GM21576 (cell line): ENCODE results near the gene ACSL3.

Experiments used
- ATAC-seq: cut with Tn5 transposase; IDR thresholded peaks from one replicate; pipeline ENCODE4 v1.9.1; 2021; ENCODE audit warnings: mild to moderate bottlenecking, moderate library complexity; ENCODE audit not compliant: unreplicated experiment

ACSL3 gene

GRCh38 chr2:222878877-222879603 lies 18.2 kb downstream of the ACSL3 start:
- no peak for ATAC-seq

DNA sequence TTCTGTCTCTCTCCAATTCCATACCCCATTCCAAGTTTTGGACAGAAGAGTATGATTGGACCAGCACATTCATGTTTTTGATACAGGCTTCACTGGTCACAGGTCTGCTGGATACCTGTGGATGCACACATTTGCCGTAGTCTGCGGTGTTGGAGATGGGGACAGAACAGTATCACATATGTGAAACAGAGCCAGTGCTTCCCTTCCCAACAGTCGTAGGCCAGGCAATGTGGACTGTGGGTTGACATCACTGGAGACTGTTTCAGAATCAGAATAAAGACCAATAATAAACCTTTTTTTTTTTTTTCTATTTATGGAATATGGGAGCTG lies 18.7 kb downstream of the ACSL3 start:
- ATAC-seq, result no peak

DNA sequence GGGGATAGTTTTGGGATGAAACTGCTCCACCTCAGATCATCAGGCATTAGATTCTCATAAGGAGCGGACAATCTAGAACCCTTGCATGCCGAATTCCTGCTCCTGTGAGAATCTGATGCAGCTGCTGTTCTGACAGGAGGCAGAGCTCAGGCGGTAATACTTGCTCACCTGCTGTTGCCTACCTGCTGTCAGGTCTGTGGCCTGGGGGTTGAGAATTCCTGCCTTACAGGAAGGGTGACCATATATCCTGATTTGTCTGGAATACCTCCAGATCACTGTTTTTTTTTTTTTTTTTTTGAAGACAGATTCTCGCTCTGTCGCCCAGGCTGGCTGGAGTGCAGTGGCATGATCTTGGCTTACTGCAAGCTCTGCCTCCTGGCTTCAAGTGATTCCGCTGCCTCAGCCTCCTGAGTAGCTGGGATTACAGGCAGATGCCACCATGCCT lies 21.7 kb downstream of the ACSL3 start:
- no peak for ATAC-seq

GRCh38 chr2:222883420-222883819 lies 22.6 kb downstream of the ACSL3 start:
- no peak for ATAC-seq

- no peak for ATAC-seq
Measured at GRCh38 chr2:222884114-222884771, 23.4 kb downstream of the ACSL3 start.

DNA sequence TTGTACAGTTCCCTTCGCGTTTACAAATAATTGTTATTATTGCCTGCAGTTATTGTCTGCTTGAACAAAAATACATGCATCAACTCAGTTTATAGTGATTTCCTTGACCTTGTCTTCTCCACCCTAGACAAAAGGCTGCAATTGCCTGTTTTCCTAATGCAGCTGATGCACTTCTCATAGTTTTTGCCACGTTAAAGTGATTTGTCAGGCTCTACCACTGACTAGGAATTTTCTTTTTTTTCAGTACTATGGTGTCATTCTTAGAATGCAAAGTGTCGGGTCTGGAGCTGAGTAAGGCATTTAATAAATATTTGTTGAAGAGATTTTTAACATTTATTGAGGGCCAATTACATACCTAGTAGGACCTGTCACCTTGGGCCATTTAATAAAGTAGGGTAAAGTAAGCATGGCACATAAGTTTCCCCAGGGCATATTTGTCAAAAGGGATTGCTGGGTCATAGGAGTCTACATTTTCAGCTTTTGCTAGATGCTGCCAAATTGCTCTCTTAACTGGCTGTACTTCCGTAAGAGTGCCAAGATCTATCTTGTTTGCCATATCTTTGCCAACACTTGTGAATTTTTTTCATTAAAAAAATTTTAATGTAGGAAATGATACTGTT lies 24.1 kb downstream of the ACSL3 start:
- no peak for ATAC-seq

DNA sequence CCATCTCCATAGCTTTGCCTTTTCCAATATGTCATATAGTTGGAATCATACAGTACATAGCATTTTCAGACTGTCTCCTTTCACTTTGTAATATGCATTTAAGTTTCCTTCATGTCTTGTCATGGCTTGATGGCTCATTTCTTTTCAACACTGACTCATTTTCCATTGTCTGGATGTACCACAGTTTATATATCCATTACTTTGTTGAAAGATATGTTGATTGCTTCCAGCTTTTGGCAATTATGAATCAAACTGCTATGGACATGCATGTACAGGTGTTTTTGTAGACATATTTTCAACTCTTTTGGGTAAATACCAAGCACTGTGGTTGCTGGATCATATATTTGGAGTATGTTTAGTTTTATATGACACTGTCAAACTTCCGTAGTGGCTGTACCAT lies 26.3 kb downstream of the ACSL3 start:
- ATAC-seq, result no peak

DNA sequence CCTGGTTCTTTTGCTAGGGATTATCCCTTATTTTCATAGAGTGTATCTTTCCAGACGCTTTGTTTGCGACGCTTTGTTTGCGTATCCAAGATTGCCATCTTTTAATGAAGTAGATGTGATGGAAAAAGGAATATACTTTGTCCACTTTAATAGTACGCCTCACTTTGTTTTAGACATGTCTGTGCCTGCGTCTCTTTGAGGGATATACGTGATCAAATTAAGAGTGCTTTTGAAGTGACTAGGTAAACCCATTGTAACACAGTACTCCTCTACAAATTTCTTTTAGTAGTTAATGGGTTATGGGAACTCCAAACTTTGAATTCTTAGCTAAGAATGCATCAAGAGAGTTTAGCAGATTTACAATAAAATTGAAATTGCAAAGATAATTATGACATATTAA lies 27.9 kb downstream of the ACSL3 start:
- ATAC-seq, result no peak

DNA sequence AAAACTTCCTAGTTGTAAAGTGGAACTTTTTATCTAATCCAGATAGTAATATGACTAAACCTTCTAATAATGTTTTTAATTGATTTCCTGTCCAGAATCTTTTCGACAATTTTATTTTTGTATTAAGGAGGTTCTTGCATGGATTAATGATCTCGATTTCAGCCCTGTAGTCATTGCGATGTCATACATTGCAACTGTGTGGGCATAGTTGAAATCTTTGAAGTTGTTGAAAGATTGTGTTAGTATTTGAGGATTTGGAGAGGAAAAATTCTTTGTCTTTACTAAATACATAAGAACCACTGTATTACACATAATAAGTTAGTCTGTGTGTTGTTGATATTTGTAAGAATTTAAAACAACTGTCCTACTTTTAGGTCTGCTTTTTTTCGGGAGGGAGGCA lies 31.1 kb downstream of the ACSL3 start:
- no peak for ATAC-seq

DNA sequence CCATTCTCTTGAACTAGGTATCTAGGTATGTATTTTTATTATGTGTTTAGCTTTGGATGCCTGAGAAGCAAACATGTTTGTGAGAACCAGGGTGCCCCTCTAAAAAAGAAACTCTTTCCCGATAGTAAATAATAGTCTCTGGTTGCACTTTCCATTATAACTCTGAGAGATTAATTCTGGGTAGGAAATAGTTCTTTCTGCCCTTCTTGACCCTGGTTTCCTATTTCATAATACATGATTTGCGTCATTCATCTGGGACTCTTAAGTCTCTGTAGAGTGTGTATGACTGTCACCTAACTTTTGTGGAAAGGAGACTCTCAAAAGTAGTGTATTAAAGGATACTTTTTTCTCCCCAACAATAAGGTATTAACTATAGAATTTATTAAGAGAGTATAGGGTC lies 31.5 kb downstream of the ACSL3 start:
- ATAC-seq, result no peak

DNA sequence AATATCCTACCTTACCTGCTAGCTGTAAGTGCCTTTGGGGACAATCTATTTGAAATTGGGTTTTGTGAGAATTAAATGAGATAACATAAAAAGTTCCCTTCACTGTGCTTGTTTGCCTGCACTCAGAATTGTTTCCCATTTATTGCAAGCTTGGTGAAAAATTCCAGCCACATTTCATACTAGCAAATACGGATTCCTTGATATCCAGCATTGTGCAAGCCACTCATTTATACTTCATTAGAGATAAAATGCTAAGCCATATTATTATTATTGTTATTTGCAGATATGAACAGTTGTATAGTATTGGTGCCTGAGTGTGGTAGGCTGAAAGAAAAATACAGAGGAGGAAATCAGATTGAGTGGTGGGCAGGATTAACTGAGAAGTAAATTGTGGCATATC lies 31.9 kb downstream of the ACSL3 start:
- no peak for ATAC-seq

DNA sequence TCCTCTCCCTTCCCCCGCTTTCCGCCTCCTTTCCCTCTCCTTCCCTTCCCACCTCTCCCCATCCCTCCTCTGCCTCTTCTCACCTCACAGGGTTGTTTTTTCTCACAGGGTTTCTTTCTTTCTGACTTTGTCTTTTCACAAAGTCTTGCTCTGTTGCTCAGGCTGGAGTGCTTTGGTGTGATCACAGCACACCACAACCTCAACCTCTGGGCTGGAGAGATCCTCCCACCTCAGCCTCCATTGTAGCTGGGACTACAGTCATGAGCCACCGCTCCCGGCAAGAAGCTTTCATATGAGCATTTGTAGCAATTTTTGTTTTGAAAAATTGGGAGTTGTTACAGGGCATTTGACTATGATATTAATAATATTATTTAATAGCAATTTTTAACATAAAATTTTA lies 32.9 kb downstream of the ACSL3 start:
- ATAC-seq, result no peak

DNA sequence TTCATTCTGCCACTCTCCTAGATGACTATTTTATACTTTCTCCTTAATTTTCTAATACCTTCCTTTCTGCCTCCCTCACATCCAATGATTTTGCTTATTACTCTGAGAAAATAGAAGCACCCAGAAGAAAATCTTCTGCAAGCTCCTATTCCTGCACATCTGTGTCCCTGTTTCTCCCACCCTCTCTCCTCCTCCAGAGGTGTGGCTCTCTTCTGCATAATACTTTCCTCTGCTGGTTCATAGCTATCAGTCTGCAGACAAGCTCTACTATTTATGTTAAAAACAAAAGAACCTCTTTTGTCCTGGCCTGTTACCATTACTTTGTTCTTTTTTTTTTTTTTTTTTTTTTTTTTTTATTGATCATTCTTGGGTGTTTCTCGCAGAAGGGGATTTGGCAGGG lies 34.3 kb downstream of the ACSL3 start:
- no peak for ATAC-seq

DNA sequence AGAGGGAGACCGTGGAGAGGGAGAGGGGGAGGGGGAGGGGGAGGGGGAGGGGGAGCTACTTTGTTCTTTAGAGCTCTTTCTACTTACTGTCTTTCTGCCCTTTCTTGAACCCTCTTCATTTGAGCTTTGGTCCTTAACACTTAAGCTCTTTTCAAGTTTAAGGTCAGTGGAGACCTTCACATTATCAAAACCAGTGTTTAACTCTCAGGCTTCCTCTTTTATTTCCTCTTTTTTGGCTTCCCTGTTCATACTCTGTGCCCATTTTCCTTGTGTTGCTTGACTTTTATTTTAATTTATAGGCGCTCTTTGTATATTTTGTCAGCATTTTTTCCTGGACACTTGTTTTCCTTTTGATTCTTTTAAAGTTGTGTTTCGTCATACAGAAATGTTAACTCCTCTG lies 37.1 kb downstream of the ACSL3 start:
- no peak for ATAC-seq

DNA sequence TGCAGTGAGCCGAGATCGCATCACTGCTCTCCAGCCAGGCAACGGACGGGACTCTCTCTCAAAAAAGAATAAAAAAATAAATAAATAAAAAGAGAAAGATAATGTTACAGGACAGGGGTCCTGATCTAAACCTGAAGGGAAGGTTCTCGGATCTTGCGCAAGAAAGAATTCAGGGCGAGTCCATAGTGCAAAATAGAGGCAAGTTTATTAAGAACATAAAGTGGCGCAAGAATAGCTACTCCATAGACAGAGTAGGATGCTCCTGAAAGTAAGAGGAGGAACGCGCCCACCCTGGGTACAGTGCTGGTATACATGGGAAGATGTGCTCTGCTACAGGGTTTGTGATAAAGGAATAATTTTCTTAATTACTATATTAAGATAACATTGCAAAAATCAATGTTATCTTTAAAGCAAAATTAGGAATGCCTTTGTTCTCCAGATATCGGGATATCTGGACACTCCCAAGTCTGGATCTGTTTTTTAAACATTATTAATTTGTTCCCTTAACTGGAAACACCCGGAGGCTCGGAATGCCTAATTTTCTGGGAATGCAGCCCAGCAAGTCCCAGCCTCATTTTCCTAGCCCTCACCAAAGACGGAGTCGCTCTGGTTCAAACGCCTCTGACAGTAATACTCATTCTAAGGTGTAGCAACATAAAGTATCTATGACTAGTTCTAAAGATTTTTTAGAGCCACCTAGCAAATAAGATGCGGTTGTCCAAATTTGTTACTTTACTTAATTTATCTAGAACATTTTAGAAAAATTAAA lies 38.8 kb downstream of the ACSL3 start:
- ATAC-seq, result no peak

GRCh38 chr2:222900354-222900753 lies 39.5 kb downstream of the ACSL3 start:
- no peak for ATAC-seq

DNA sequence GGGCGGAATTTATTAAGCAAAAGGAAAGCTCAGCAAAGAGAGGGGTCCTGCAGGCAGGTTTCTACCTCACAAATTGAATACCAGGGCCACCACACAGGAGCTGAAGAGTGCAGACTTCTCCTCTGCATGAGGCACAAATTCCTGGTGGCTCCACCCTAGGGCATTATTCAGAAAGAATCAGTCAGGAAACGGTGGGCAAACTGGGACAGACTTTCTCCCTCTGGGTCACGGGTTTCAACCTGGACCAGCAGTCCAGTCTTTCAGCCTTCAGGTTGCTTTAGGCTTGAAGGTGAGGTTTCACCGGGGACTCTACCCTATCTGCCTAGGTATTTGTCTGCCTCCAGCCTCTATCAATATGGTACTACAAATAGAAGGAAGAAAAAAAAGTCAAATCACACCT lies 41.8 kb downstream of the ACSL3 start:
- ATAC-seq, result no peak

DNA sequence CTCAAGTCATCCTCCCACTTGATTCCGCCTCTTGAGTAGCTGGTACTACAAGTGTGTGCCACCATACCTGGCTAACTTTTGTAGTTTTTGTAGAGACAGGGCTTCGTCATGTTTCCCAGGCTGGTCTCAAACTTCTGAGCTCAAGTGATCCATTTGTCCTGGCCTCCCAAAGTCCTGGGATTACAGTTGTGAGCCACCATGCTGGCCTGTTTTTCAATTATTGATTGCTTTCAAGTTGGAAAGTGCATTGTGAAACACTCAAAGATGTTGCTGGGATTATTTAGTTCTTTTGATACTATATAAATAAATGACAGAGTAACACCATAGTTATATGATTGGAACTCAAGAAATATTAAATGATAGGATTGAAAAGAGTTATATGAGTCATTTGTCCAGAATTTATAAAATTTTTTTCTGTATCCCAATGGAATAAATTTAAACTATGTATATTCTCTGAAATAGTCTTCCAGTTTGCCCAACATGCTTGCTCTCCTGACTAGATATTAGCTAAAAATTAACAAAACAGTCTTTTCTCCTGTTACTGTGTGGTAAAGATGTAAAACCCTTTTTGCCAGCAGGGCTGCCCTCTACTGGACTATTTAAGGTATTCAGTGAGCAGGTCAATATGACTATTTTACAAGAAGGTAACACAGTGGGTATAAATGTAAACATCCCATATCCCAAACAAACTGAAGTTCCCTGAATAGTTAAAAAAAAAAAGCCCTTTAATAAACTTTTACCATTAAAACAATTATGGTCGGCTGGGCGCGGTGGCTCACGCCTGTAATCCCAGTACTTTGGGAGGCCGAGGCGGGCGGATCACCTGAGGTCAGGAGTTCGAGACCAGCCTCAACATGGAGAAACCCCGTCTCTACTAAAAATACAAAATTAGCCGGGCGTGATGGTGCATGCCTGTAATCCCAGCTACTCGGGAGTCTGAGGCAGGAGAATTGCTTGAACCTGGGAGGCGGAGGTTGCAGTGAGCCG lies 42.7 kb downstream of the ACSL3 start:
- ATAC-seq, result no peak

DNA sequence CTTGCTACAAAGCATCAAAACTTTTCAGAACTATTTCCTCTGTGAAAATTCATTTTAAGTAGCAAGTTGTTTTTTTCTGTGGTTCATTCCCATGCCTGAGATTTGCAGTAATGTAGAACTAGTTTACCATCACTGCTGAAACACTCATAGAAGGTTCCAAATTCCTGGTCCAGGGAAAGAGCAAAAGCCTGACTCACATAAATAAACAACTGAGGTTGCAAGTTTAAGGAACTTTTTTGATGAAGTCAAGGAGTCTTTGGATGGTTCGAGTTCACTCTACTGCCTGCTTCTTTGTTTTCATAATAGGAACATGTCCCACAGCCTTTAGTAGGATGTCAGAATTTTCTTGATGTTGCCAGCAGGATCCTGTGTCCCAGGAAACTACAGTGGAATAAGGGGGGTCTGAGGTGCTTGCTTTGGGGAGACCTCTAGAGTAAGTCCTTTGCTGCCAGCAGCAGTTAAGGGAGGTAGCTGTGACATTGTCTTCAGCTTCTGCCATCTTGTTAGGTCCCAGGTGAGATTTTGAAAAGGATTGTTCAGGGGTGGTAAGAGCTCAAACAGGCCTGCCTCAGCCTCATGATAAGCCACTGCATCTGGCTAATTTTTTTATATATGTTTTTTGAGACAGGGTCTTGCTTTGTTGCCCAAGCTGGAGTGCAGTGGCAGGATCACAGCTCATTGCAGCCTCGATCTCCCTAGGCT lies 43.9 kb downstream of the ACSL3 start:
- ATAC-seq, result no peak

DNA sequence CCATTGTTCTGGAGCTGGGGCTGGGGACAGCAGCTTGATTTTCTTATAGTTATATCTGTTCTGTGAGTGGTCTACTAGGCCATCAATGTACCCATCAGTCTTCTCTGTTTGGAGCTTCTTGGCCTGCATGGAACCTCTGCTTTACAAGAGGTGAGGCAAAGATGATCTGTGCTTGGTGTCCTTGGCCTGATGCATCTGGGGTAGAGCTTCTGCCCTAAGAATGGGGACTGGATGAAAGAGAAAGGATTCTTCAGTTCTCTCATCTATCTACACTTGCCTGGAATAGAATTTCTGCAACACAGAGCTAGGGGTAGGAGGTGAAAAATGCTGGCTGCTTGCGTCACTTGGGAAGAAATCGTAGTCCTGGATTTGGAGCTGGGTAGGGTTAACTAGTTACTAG lies 46.2 kb downstream of the ACSL3 start:
- ATAC-seq, result no peak
